GM23338 (cell line): Measurements from ENCODE around the gene OR13G1.

Experiments used
- CTCF ChIP-seq, 2 experiments: fragments of 200-600 bp in 1 of 2; sonication (generic) in 1 of 2; conservative IDR thresholded peaks; 2 replicates each; pipeline versions ENCODE4 v1.5.1 to v1.6.1; 2016 to 2017; ENCODE audit warnings: antibody characterized with exemption in 2 of 2, low read depth in 2 of 2, mild to moderate bottlenecking in 2 of 2, moderate library complexity in 1 of 2
- POLR2AphosphoS5 ChIP-seq: IDR thresholded peaks from 2 replicates; pipeline ENCODE4 v1.6.1; 2016; ENCODE audit warnings: antibody characterized with exemption, low read depth

DNA sequence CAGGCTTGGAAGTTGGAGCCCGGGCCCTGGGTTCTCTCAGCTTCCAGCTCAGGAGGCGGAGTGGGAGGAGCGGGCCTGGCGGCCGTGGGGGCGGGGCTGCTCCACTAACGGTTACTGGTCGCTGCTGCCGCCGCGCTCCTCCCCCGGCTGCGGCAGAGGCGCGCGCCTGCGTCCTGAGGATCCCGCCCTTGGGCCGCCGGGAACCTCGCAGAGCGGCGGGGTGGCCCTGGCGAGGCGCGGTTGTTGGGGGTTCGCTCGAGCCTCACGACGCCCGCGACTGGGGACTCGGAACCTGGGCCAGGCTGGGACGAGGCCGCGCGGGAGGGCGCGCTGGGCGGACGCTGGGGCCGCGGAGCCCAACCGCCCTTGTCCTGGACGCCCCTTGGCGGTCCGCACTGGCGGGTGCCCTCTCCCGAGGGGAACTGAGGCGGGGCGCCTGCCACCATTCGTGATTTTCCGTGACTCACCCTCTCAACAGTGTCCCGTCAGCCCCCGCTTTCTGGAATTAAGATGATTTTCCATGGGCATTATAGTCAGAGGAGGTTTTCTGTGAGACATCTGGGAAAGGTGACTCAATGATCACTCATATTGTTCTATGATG, 40.1 kb downstream of the OR13G1 start:
- TF ChIP-seq POLR2AphosphoS5, result peak; percentile 71
- TF ChIP-seq CTCF (conservative IDR thresholded peaks at IDR 0.05; ENCODE audit: low read depth in 2 of 2), result no peak
